ENCODE data around the gene APP.
"Not testable (repeated sequence)": the region's sequence is repeated elsewhere in the genome, so short reads cannot be mapped to it uniquely, and the experiment has no call there.

APP gene

DNA sequence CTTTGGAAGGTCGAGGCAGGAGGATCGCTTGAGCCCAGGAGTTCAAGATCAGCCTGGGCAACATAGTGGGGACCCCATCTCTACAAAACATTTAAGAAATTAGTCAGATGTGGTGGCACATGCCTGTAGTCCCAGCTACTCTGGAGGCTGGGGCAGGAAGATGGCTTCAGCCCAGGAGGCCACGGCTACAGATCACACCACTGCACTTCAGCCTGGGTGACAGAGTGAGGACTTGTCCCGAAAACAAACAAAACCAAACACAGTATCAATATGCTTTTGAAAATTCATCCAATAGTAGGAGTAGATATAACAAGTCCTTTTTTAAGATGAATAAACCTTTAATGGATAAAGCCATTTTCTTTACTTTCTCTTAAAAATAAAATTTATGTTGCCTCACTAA lies 8.5 kb downstream of the APP start:
- no peak for DNase-seq

- no peak for DNase-seq
Observed at GRCh38 chr21:26159869-26160268, 10.7 kb downstream of the APP start.

DNA sequence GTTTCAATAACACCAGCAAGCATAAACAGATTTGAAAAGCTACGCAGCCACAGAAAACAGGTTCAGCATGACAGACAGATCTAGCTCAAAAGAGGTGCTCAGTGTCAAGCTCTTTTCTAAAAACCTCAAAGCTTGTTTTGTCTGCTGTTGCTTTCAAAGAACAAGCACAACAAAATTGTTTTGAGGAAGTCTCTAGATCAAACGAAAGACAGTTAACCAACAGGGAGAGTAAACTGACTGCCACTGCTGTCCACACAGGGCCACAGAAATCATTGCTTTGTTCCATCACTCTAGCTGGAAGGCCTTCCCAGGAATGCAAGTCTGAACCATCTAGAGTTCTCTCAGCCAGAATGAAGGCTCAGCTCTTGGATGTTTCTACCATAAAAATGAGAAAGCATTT lies 12.8 kb downstream of the APP start:
- no peak for DNase-seq

DNA sequence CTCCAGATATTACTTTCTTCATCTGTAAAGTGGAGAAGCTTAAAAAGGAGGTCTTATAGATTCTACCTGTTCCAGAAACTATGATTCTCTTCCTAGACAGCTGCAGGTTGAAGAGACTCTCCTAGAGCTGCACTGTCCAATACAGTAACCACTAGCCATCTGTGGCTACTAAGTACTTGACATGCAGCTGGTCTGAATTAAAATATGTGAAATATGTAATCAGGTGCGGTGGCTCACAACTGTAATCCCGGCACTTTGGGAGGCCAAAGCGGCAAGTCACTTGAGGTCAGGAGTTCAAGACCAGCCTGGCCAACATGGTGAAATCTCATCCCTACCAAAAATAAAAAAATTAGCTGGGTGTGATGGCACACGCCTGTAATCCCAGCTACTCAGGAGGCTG lies 15.8 kb downstream of the APP start:
- DNase-seq: no peak

GRCh38 chr21:26153758-26154157 lies 16.8 kb downstream of the APP start:
- DNase-seq: no peak

- no peak for DNase-seq
Observed at GRCh38 chr21:26148840-26149354, 21.7 kb downstream of the APP start.

DNA sequence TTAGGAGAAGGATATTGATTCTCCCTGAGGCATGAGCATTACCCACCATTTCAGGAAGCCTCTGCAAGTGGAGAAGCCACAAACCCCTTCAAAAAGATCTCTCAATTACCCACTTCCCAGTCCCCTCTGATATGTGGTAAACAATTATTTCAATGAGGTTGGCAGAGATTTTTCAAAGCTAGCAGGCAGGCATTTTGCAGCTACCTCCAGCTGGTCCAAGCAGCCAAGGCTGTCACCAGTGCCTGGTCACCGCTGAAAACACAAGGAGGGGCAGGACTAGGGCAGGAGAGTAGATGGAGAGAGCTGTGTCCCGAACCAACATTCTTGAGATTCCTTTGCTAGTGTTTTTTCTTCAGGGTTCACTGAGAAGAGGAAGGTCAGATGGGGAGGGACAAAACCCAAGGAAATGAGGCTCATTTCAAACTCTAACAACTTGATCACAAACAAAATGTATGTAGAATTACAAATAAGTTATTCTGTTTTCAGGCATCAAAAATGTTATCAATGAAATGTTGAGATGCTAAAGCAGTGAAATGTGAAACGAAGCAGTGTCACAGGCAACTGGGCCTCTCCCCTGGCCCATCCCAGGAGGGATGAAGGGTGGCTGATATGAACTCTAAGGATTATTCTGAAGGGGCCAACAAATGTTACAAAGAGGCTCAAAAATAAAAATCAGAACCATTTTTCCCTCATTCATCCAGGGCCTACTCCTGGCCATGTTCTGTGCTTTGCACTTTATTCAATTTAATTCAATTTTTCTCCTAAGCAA lies 22.3 kb downstream of the APP start:
- DNase-seq: no peak

- no peak for DNase-seq
Observed at GRCh38 chr21:26147535-26147934, 23.0 kb downstream of the APP start.

- no peak for DNase-seq
Observed at GRCh38 chr21:26146681-26147080, 23.9 kb downstream of the APP start.

DNA sequence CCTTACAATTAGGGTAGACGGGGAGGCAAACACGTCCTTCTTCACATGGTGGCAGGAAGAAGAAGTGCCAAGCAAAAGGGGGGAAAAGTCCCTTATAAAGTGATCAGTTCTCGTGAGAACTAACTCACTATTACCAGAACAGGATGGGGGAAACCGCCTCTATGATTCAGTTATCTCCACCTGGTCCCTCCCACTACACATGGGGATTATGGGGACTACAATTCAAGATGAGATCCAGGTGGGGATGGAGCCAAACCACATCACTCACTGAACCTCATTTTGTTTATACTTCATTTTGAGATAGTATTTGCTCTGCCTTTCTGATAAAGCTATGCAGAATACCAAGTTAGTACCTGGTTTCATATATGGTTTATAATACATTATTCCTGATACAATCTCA lies 26.5 kb downstream of the APP start:
- no peak for DNase-seq

GRCh38 chr21:26142363-26142762 lies 28.2 kb downstream of the APP start:
- no peak for DNase-seq

- no peak for DNase-seq
Observed at GRCh38 chr21:26140926-26141325, 29.6 kb downstream of the APP start.

- no peak for DNase-seq
Observed at GRCh38 chr21:26140164-26140579, 30.4 kb downstream of the APP start.

GRCh38 chr21:26138615-26139257 lies 31.8 kb downstream of the APP start:
- no peak for DNase-seq

DNA sequence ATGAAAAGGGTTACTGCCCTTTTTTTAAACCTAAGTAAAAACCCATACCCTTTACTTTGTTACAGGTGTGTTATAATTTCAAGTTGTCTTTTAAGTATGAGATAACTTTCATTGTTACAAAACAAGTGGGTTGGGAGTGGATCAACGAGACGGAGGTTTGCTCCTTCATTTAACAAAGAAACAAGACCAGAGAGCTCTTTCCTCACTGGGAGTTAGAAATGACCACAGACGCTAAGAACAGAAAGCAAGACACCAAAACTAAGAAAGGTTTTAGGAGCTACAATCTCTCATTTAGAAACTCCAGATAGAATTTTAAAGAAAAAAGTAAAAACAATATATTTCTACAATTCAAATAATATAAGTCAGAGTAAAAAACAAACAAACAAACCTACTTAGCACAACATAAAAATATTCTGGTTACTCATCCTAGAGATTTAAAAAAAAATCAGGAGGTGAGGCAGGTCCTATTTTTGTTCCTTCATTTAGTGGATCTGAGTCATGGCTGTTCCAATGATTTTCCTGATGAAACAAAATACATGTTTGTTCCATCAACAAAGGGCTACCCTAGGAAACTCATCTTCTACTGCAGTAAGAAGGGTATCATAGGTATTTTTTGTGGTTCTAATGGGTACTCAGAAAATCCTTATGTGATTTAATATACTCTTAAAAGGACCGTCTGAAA lies 33.0 kb downstream of the APP start:
- DNase-seq: no peak

DNA sequence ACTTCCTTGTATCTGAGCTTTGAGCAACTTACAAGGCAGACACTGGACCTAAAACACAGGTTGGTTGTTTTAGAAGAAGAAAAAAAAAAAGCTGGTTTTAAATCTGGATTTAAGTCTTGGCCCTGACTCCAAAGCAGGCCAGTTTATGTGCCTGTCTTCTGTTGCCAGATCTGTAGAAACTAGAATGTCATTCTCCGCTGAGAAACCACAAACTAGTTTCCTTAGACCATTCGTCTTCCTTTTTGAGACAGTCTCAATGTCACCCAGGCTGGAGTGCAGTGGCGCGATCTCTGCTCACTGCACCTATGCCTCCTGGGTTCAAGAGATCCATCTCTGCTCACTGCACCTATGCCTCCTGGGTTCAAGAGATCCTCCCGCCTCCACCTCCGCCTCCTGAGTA lies 33.9 kb downstream of the APP start:
- no peak for DNase-seq

GRCh38 chr21:26135520-26135919 lies 35.0 kb downstream of the APP start:
- DNase-seq: no peak

GRCh38 chr21:26131554-26131953 lies 39.0 kb downstream of the APP start:
- no peak for DNase-seq

DNA sequence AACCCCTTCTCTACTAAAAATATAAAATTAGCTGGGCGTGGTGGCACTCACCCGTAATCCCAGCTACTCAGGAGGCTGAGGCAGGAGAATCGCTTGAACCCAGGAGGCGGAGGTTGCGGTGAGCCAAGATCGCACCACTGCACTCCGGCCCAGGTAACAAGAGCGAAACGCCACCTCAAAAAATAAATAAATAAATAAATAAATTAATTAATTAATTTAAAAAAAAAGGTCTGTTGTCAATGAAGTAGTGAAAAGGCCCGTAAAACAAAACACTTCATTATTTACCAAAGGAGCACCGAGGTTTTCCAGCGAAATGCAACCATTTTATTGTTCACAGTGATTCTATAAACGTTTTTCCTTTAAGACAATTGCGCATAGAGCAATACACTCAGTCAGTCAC lies 39.5 kb downstream of the APP start:
- not testable (repeated sequence) for DNase-seq

DNA sequence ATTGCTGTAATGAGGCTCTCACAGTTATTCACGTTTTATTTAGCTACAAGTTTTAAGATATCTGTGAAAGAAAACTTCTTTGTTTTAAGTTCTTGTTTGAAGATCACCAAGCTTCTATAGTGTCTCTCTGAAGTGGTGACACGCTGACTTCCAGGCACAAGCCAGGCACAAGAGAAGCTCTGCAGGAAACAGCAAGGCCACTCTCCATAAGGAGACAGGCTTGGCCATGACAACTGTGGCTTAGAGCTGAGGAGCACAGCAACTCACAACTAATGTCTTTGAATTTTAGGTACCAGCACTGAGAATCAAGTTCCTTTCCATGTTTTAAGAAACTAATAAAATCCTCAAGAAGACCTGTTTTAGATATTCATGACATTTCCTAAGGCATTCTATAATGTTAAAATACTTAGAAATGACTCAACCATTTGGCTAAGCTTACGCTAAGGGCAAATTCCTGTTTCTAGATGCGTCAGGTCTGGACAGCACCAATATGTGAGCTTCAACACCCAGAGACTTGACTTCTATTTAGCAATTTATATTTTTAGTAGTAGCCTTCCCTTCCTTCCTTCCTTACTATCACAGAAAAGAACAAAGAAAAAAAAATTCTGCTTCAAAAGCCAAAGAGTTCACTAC lies 40.2 kb downstream of the APP start:
- DNase-seq: no peak

DNA sequence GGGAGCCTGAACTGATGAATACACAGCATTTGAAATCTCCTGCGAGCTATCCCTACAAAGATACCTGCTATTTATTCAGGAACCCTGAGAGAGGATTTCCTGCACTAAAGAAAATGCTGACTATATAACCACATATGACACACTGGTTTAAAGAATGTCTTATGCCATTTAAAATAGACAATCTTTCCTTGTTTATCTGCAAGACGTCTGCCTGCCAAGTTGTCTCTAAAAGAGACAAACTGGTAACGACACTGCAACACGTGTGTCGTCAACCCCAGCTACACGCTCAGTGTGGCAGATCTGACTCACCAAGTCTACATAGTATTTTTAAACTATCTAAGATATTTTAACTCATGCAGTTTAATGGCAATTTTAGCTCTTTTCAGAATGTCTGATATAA lies 42.7 kb downstream of the APP start:
- DNase-seq: no peak

DNA sequence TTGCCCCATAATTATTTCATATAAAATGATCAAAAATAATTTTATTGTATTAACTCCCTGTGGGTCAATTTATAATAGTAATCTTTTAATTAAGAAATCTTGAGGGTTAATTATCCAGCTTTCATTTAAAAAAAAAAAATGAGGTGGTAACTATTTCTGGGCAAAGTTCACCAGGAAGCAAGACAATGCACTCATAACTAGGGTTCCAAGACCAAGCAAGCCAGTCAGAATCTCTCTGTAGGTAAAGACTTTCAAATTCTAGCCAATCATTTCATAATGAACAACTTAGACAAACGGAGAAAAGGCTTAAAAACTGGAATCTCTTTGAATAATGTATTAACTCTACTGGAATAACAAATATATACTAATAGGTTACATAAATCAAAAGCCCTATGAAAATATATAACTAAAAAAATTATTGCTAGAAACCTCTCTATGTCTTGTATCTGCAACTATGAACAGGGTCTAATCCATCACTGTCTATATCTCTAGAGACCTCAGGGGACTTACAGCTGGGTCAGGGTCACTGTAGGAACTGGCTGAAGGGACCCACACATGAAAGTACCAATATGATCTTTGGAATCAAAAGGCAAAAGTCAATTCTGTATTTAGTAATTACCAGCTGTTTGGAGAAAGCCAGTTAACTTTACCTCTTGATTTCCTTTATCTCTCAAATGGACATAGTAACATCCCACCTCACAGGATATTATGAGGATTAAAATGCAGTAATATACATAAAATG lies 43.3 kb downstream of the APP start:
- no peak for DNase-seq

DNA sequence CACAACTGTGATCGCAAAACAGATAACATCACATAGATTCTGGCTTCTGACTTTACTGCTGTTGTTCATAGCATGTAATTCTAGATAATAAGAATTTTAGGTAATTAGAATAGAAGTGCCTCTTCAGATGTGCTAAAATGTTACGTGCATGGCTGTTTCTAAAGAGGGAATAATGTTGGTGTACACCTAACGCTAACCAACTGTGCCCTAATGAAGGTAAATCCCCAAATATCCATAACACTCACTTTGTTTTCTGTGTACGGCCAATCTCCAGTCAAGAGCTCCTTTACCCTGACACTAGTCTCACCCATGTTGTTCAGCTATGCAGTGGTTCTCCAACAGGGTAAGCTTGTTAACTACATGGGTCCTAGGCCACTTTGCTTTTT lies 44.4 kb downstream of the APP start:
- DNase-seq: no peak

Data from CD4-positive, alpha-beta T cell treated with Interleukin-21 for 1 hour (primary cell).